GM23338 (cell line): ENCODE results near the gene SEMG2. TPM values are rescaled to one million over a fixed set of nuclear protein-coding genes. Genes with fewer than 3 reads are reported as not detected.

Experiments
- ATAC-seq: fragments of 200-7000 bp; cut with Tn5 transposase; 3 replicates; pipeline ENCODE4 v1.9.1; 2020
- DNase-seq: peaks from one replicate; pipeline ENCODE4 v3.0.0-alpha.2; 2015; ENCODE audit warnings: low spot score
- H2AFZ ChIP-seq: fragments of 200-600 bp; sonication (generic); 2 replicates; pipeline ENCODE4 v1.8.0; 2016; ENCODE audit warnings: antibody characterized with exemption, mild to moderate bottlenecking, moderate library complexity
- H3F3A ChIP-seq: fragments of 200-600 bp; sonication (generic); replicated peaks from 2 replicates; pipeline ENCODE4 v1.8.0; 2017; ENCODE audit warnings: antibody characterized with exemption, mixed run types, low read depth
- H3K27ac ChIP-seq: fragments of 200-600 bp; sonication (generic); 2 replicates; pipeline ENCODE4 v1.6.1; 2016; ENCODE audit warnings: low read depth
- H3K27me3 ChIP-seq: fragments of 200-600 bp; sonication (generic); 2 replicates; pipeline ENCODE4 v1.8.0; 2016; ENCODE audit warnings: mild to moderate bottlenecking, mixed run types, moderate library complexity; ENCODE audit not compliant: insufficient read depth
- H3K36me3 ChIP-seq: fragments of 200-600 bp; sonication (generic); 2 replicates; pipeline ENCODE4 v1.8.0; 2016; ENCODE audit warnings: mild to moderate bottlenecking; ENCODE audit not compliant: insufficient read depth
- H3K4me1 ChIP-seq: fragments of 200-600 bp; sonication (generic); 2 replicates; pipeline ENCODE4 v1.8.0; 2016; ENCODE audit warnings: mild to moderate bottlenecking, moderate library complexity; ENCODE audit not compliant: insufficient read depth
- H3K4me2 ChIP-seq: fragments of 200-600 bp; sonication (generic); 2 replicates; pipeline ENCODE4 v1.7.1; 2017; ENCODE audit warnings: mixed run types
- H3K4me3 ChIP-seq: fragments of 200-600 bp; sonication (generic); 2 replicates; pipeline ENCODE4 v1.6.1; 2016; ENCODE audit warnings: mixed run types
- H3K79me2 ChIP-seq: fragments of 200-600 bp; sonication (generic); replicated peaks from 2 replicates; pipeline ENCODE4 v1.8.0; 2017; ENCODE audit warnings: mild to moderate bottlenecking; ENCODE audit not compliant: insufficient read depth
- H3K9me2 ChIP-seq: fragments of 200-600 bp; sonication (generic); 2 replicates; pipeline ENCODE4 v1.8.0; 2017; ENCODE audit not compliant: insufficient read depth
- H4K20me1 ChIP-seq: fragments of 200-600 bp; sonication (generic); replicated peaks from 2 replicates; pipeline ENCODE4 v1.8.0; 2017; ENCODE audit warnings: mild to moderate bottlenecking; ENCODE audit not compliant: insufficient read depth
- H3K27ac Mint-ChIP-seq: 2 replicates; pipeline ENCODE4 v1.8.0; 2020; ENCODE audit warnings: inconsistent platforms, mild to moderate bottlenecking, moderate library complexity, mixed read lengths
- H3K27me3 Mint-ChIP-seq: 3 replicates; pipeline ENCODE4 v1.8.0; 2022; ENCODE audit warnings: low read depth, mild to moderate bottlenecking, moderate library complexity, mixed read lengths, inconsistent platforms; ENCODE audit not compliant: insufficient read depth, poor library complexity
- H3K36me3 Mint-ChIP-seq: 3 replicates; pipeline ENCODE4 v1.8.0; 2021; ENCODE audit warnings: low read depth, mild to moderate bottlenecking, inconsistent platforms, moderate library complexity, mixed read lengths
- H3K4me1 Mint-ChIP-seq: 3 replicates; pipeline ENCODE4 v1.8.0; 2020; ENCODE audit warnings: mild to moderate bottlenecking, inconsistent platforms, mixed read lengths
- H3K4me3 Mint-ChIP-seq: 3 replicates; pipeline ENCODE4 v1.8.0; 2021; ENCODE audit warnings: moderate library complexity, mild to moderate bottlenecking, inconsistent platforms, mixed read lengths
- H3K9me3 Mint-ChIP-seq: 3 replicates; pipeline ENCODE4 v1.8.0; 2020; ENCODE audit warnings: moderate library complexity, mild to moderate bottlenecking, inconsistent platforms, mixed read lengths
- EZH2phosphoT487 ChIP-seq: fragments of 200-600 bp; sonication (generic); IDR thresholded peaks from one replicate; pipeline ENCODE4 v1.8.1; 2018; ENCODE audit warnings: antibody characterized with exemption; ENCODE audit not compliant: unreplicated experiment
- JUNB ChIP-seq: IDR thresholded peaks from one replicate; pipeline ENCODE4 v1.6.1; 2016; ENCODE audit warnings: antibody characterized with exemption; ENCODE audit not compliant: unreplicated experiment
- NANOG ChIP-seq: IDR thresholded peaks from 2 replicates; pipeline ENCODE4 v1.6.1; 2016; ENCODE audit warnings: antibody characterized with exemption, borderline replicate concordance
- STAT1 ChIP-seq: IDR thresholded peaks from one replicate; pipeline ENCODE4 v1.6.1; 2016; ENCODE audit warnings: antibody characterized with exemption; ENCODE audit not compliant: unreplicated experiment
- ZNF114 ChIP-seq: fragments of 250-450 bp; sonication (Bioruptor Pico); IDR thresholded peaks from 2 replicates; pipeline ENCODE4 v1.5.0; 2020; ENCODE audit warnings: mild to moderate bottlenecking, moderate library complexity
- ZNF331 ChIP-seq: fragments of 250-450 bp; sonication (Bioruptor Pico); IDR thresholded peaks from 2 replicates; pipeline ENCODE4 v1.5.0; 2020; ENCODE audit warnings: low read depth, mild to moderate bottlenecking, moderate library complexity
- ZNF462 ChIP-seq: fragments of 250-450 bp; sonication (Bioruptor Pico); IDR thresholded peaks from 2 replicates; pipeline ENCODE4 v1.5.0; 2020; ENCODE audit warnings: mild to moderate bottlenecking, moderate library complexity
- polyA plus RNA-seq: library from polyadenylated mRNA; unstranded; fragments of >200 nt; fragmentation: Nextera tagmentation; extraction: Ambion mirVana; gene quantifications from 2 replicates; pipeline ENCODE4 v1.2.1, GENCODE V29; 2016
- total RNA-seq: library from RNA; depleted of rRNA; stranded (reverse); fragments of >200 nt; shearing (Covaris generic); gene quantifications from 2 replicates; pipeline ENCODE4 v1.2.3, GENCODE V29; 2014
- TF ChIP-seq, protein P1 (sequence below): IDR thresholded peaks from one replicate; pipeline ENCODE4 v1.6.1; 2018; ENCODE audit warnings: antibody characterized with exemption; ENCODE audit not compliant: unreplicated experiment

SEMG2 gene
- total and polyA plus RNA-seq, 2 experiments from 2014 or later = not detected

- no peak overlapping the region for H2AFZ ChIP-seq
- peaks cover 14% of the 10 kb centered on the region for H3K9me2 ChIP-seq
- no peak overlapping the region for H3K4me3 Mint-ChIP-seq
- no peaks in the 10 kb centered on the region for H3K9me3 Mint-ChIP-seq
- H3K4me1 ChIP-seq = peaks cover 6% of the 10 kb centered on the region; the same call in 1 of the 2 replicates
- H3K36me3 ChIP-seq = no peaks in the 10 kb centered on the region
- no peaks in the 10 kb centered on the region for H4K20me1 ChIP-seq
- DNase-seq = no peak
- peaks cover 5% of the 10 kb centered on the region for H3K27me3 Mint-ChIP-seq
- no peaks in the 10 kb centered on the region for H3K79me2 ChIP-seq
- no peak overlapping the region for H3K27ac ChIP-seq
- no peaks in the 10 kb centered on the region for H3K27me3 ChIP-seq
- TF ChIP-seq, protein P1, sequence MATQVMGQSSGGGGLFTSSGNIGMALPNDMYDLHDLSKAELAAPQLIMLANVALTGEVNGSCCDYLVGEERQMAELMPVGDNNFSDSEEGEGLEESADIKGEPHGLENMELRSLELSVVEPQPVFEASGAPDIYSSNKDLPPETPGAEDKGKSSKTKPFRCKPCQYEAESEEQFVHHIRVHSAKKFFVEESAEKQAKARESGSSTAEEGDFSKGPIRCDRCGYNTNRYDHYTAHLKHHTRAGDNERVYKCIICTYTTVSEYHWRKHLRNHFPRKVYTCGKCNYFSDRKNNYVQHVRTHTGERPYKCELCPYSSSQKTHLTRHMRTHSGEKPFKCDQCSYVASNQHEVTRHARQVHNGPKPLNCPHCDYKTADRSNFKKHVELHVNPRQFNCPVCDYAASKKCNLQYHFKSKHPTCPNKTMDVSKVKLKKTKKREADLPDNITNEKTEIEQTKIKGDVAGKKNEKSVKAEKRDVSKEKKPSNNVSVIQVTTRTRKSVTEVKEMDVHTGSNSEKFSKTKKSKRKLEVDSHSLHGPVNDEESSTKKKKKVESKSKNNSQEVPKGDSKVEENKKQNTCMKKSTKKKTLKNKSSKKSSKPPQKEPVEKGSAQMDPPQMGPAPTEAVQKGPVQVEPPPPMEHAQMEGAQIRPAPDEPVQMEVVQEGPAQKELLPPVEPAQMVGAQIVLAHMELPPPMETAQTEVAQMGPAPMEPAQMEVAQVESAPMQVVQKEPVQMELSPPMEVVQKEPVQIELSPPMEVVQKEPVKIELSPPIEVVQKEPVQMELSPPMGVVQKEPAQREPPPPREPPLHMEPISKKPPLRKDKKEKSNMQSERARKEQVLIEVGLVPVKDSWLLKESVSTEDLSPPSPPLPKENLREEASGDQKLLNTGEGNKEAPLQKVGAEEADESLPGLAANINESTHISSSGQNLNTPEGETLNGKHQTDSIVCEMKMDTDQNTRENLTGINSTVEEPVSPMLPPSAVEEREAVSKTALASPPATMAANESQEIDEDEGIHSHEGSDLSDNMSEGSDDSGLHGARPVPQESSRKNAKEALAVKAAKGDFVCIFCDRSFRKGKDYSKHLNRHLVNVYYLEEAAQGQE = no peak
- TF ChIP-seq NANOG (no peak), EZH2phosphoT487 (no peak), ZNF331 (CRISPR knock-in tag) (no peak), ZNF114 (CRISPR knock-in tag) (no peak), JUNB (no peak), ZNF462 (CRISPR knock-in tag) (no peak), STAT1 (no peak)
- H3K4me2 ChIP-seq = no peak overlapping the region
- no peak overlapping the region for H3K27ac Mint-ChIP-seq
- H3K4me3 ChIP-seq = no peak overlapping the region
- no peaks in the 10 kb centered on the region for H3F3A ChIP-seq
- ATAC-seq = no peak
- no peaks in the 10 kb centered on the region for H3K36me3 Mint-ChIP-seq
- peaks cover 12% of the 10 kb centered on the region; the same call in 2 of the 3 replicates for H3K4me1 Mint-ChIP-seq
These were observed 47.4 kb downstream of the SEMG2 start for GRCh38 chr20:45268531-45268930.
